ENCODE data around the gene TMEM229A.

- TF ChIP-seq CTCF (IDR thresholded peaks at IDR 0.05) = no peak
- TF ChIP-seq POLR2A (IDR thresholded peaks at IDR 0.05) = no peak
Measured at GRCh38 chr7:123998921-123999320, 33.9 kb downstream of the TMEM229A start.

All from lower leg skin (tissue), 3 donors.